Activated B cell treated with CpG ODN at 0.5 μM for 24 hours (primary cell): ENCODE data around the gene SLC51B. TPM values are rescaled to one million over a fixed set of nuclear protein-coding genes. Genes with fewer than 3 reads are reported as not detected.
"Not testable (repeated sequence)": the region's sequence is repeated elsewhere in the genome, so short reads cannot be mapped to it uniquely, and the experiment has no call there.

Experiments
- ATAC-seq: fragments of 200-7000 bp; cut with Tn5 transposase; one replicate; pipeline ENCODE4 v1.10.0; 2021; ENCODE audit warnings: low read depth, mild to moderate bottlenecking, moderate library complexity
- CTCF ChIA-PET: fragments of 350-600 bp; sonication (Branson Sonifier 250); formaldehyde crosslinking; loops from one replicate; lab custom pipeline; 2021; ENCODE audit warnings: antibody characterized with exemption; lab: Charles Lee
- POLR2A ChIA-PET: fragments of 350-600 bp; sonication (Branson Sonifier 250); formaldehyde crosslinking; loops from one replicate; lab custom pipeline; 2021; ENCODE audit warnings: antibody characterized with exemption; lab: Charles Lee
- DNase-seq: peaks from one replicate; pipeline ENCODE4 v3.0.0; 2022
- H3K27ac Mint-ChIP-seq: one replicate; pipeline ENCODE4 v1.8.0; 2020; ENCODE audit warnings: mixed read lengths
- H3K27me3 Mint-ChIP-seq: one replicate; pipeline ENCODE4 v1.8.0; 2021; ENCODE audit warnings: mixed read lengths
- H3K36me3 Mint-ChIP-seq: one replicate; pipeline ENCODE4 v1.8.0; 2021; ENCODE audit warnings: low read depth, mixed read lengths
- H3K4me1 Mint-ChIP-seq: one replicate; pipeline ENCODE4 v1.8.0; 2021; ENCODE audit warnings: mixed read lengths
- H3K4me3 Mint-ChIP-seq: one replicate; pipeline ENCODE4 v1.8.0; 2020; ENCODE audit warnings: mild to moderate bottlenecking, mixed read lengths
- H3K9me3 Mint-ChIP-seq: one replicate; pipeline ENCODE4 v1.8.0; 2020; ENCODE audit warnings: mixed read lengths
- intact Hi-C: fragments of 100-400 bp; cut with micrococcal nuclease; formaldehyde crosslinking; loops from one replicate; pipeline ENCODE4 v1.15.1; 2024
- total RNA-seq: library from RNA; stranded (reverse); gene quantifications from 2 replicates; pipeline ENCODE4 v1.2.3, GENCODE V29; 2022
- TF ChIP-seq, protein P1 (sequence below): fragments of 200-600 bp; IDR thresholded peaks from one replicate; pipeline ENCODE4 v1.8.0; 2022; ENCODE audit warnings: antibody characterized with exemption, mild to moderate bottlenecking

SLC51B gene
- total RNA-seq, 1 donor from 2014 or later: not detected

DNA sequence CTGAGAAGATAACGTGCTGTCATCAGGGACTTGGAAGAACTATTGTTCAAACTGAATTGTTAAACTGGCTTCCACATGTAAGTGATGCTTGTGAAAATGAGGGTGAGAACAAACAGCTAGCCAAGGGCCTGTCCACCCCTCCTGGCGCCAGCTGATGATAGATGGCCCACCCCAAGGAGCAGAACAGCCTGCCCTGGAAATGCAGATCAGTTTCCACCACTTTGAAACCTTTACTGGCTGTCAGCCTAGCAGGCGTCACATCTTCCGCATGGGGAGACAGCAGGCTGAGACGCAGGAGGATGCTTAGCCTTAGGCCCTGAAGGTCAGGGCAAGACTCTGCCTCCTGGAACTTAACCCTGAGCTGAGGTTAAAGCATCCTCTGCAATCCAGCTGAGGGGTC, 6.4 kb upstream of the SLC51B start:
- H3K36me3 Mint-ChIP-seq: no peaks in the 10 kb centered on the region
- ATAC-seq (no peak), DNase-seq (no peak)
- peaks cover under 1% of the 10 kb centered on the region for H3K4me1 Mint-ChIP-seq
- H3K27me3 Mint-ChIP-seq: peaks cover 4% of the 10 kb centered on the region
- no peak overlapping the region for H3K4me3 Mint-ChIP-seq
- H3K9me3 Mint-ChIP-seq: no peaks in the 10 kb centered on the region
- intact Hi-C loops: no loop called here
- POLR2A ChIA-PET: interaction anchor here (0.6 kb wide), 1 partner anchor 12 kb away, joined by 3 read pairs; no protein-coding TSS in a partner anchor
- TF ChIP-seq, protein P1, sequence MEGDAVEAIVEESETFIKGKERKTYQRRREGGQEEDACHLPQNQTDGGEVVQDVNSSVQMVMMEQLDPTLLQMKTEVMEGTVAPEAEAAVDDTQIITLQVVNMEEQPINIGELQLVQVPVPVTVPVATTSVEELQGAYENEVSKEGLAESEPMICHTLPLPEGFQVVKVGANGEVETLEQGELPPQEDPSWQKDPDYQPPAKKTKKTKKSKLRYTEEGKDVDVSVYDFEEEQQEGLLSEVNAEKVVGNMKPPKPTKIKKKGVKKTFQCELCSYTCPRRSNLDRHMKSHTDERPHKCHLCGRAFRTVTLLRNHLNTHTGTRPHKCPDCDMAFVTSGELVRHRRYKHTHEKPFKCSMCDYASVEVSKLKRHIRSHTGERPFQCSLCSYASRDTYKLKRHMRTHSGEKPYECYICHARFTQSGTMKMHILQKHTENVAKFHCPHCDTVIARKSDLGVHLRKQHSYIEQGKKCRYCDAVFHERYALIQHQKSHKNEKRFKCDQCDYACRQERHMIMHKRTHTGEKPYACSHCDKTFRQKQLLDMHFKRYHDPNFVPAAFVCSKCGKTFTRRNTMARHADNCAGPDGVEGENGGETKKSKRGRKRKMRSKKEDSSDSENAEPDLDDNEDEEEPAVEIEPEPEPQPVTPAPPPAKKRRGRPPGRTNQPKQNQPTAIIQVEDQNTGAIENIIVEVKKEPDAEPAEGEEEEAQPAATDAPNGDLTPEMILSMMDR: no peak
- CTCF ChIA-PET: no interaction called here
- no peak overlapping the region for H3K27ac Mint-ChIP-seq

DNA sequence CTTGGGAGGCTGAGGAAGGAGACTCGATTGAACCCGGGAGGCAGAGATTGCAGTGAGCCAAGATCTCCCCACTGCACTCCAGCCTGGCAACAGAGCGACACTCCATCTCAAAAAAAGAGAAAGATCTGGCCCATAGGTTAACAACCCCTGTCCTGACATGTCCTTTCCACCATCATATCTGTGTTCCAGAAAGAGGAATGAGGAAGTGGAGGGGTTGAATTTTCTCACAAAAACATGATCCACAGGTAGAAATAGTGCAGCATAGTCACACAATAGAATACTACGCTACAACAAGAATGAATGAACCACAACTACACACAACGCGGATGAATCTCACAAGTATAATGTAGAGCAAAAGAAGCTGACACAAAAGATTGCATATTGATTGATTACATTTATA, 4.7 kb upstream of the SLC51B start:
- intact Hi-C loops: no loop called here
- ChIA-PET CTCF (no interaction called here), POLR2A (no interaction called here)
- H3K9me3 Mint-ChIP-seq: no peaks in the 10 kb centered on the region
- H3K4me3 Mint-ChIP-seq: no peak overlapping the region
- ATAC-seq (no peak), DNase-seq (no peak)
- peaks cover 4% of the 10 kb centered on the region for H3K27me3 Mint-ChIP-seq
- no peak overlapping the region for H3K27ac Mint-ChIP-seq
- H3K36me3 Mint-ChIP-seq: no peaks in the 10 kb centered on the region
- H3K4me1 Mint-ChIP-seq: no peaks in the 10 kb centered on the region
- TF ChIP-seq, protein P1: no peak

DNA sequence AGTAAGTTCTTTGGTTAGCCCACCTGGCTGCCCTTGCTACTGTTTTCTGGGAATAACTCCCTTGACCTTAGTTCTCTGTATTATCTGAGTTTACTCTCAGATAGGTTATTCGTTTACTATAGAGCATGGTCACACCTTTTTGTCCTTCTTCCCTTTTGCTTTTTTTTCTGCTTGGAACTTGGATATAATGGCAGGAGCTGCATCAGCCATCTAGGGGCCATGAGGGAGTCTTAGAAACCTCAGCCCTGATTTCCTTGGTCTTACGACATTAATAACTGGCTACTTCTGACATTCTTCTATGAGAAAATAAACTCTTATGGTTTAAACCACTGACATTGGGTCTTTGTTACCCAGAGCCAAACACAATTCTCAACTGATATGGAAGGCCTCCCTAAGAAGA, 3.4 kb upstream of the SLC51B start:
- H3K27ac Mint-ChIP-seq: no peak overlapping the region
- intact Hi-C loops: no loop called here
- H3K27me3 Mint-ChIP-seq: peaks cover 6% of the 10 kb centered on the region
- ChIA-PET POLR2A (no interaction called here), CTCF (no interaction called here)
- no peak overlapping the region for H3K4me3 Mint-ChIP-seq
- H3K4me1 Mint-ChIP-seq: no peaks in the 10 kb centered on the region
- no peaks in the 10 kb centered on the region for H3K36me3 Mint-ChIP-seq
- TF ChIP-seq, protein P1: no peak
- H3K9me3 Mint-ChIP-seq: no peaks in the 10 kb centered on the region
- DNase-seq (no peak), ATAC-seq (no peak)

DNA sequence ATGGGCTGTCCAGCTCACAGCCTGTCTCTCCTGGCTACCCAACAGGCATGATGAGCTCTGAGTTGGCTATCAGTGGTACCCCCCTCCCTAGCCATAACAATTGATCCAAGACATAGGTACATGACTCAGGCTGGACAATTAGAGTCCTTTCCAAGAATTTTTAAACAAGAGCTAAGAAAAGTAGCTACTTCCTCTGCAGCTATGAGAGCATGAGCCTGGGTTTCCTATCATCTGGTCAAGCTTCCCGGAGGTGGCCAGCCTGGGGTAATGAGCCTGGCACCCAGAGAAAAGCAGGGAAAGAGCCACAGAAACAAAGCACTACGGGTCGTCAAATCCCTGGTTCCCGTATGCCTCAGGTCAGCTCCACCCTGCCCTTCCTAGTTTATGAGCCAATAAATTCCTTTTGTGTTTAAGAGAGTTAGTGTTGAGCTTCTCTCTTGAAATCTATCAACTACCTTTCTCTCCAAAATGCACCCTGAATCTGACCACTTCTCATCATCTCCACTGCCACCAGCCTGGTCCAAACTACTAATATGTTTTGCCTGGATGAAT, 2.3 kb upstream of the SLC51B start:
- Mint-ChIP-seq H3K27me3 (peaks cover 6% of the 10 kb centered on the region), H3K4me3 (no peak overlapping the region), H3K36me3 (no peaks in the 10 kb centered on the region), H3K27ac (no peak overlapping the region), H3K4me1 (no peaks in the 10 kb centered on the region), H3K9me3 (no peaks in the 10 kb centered on the region)
- ChIA-PET POLR2A (interaction anchor here (1.5 kb wide), 1 partner anchor 9 kb away, joined by 4 read pairs; no protein-coding TSS in a partner anchor), CTCF (interaction anchor here (0.9 kb wide), 1 partner anchor 12 kb away, joined by 3 read pairs; no protein-coding TSS in a partner anchor)
- no peak for ATAC-seq
- intact Hi-C loops: no loop called here
- TF ChIP-seq, protein P1: no peak
- DNase-seq: no peak

DNA sequence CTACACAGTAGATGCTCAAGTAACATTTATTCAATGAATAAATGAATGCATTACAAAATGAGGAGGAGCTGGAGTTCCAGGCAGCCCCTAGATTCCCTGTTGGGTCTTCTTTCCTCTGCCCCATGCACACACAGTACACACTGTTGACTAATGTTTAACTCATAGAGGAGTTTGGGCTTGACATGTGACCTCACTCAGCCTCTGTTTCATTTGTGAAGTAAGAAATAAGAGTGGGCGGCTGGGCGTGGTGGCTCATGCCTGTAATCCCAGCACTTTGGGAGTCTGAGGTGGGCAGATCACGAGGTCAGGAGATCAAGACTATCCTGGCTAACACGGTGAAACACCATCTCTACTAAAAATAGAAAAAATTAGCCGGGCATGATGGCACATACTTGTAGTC, 969 bp upstream of the SLC51B start:
- H3K9me3 Mint-ChIP-seq, CTCF ChIA-PET, H3K4me1 Mint-ChIP-seq, H3K4me3 Mint-ChIP-seq, H3K36me3 Mint-ChIP-seq, DNase-seq, H3K27ac Mint-ChIP-seq, H3K27me3 Mint-ChIP-seq, intact Hi-C loops, ATAC-seq: not testable (repeated sequence)
- POLR2A ChIA-PET: interaction anchor here (1.5 kb wide), 1 partner anchor 10 kb away, joined by 4 read pairs; no protein-coding TSS in a partner anchor
